HEK293 (cell line): ENCODE measurements around the gene AGAP5.

Experiments used
- CTCF ChIA-PET: fragments of 350-600 bp; formaldehyde crosslinking; extraction: SDS; loops from one replicate; lab custom pipeline; 2021; ENCODE audit warnings: antibody characterized with exemption; lab: Yijun Ruan, JAX
- POLR2A ChIA-PET: fragments of 300-600 bp; formaldehyde crosslinking; extraction: SDS; loops from one replicate; lab custom pipeline; 2020; ENCODE audit warnings: antibody characterized with exemption, inconsistent platforms; lab: Yijun Ruan, JAX
- H3K27ac ChIP-seq: fragments of 200-500 bp; sonication (Bioruptor generic); 2 replicates; pipeline ENCODE4 v1.5.1; 2014; ENCODE audit warnings: low read depth, low read length, control low read depth, inconsistent platforms; ENCODE audit errors: extremely low read depth
- H3K36me3 ChIP-seq, 2 experiments: fragments of 200-500 bp in 1 of 2; sonication (Bioruptor generic) in 1 of 2; 1 replicate in 1 of 2; 2 replicates in 1 of 2; pipeline ENCODE4 v1.5.1; 2014 to 2017; ENCODE audit warnings: inconsistent platforms in 2 of 2, low read length in 2 of 2; ENCODE audit not compliant: control insufficient read depth in 2 of 2, insufficient read depth in 1 of 2
- H3K4me1 ChIP-seq: fragments of 200-500 bp; sonication (Bioruptor generic); 2 replicates; pipeline ENCODE4 v1.5.1; 2014; ENCODE audit warnings: mild to moderate bottlenecking, low read length, inconsistent platforms; ENCODE audit not compliant: control insufficient read depth, insufficient read depth
- H3K4me3 ChIP-seq: 2 replicates; pipeline ENCODE4 v1.5.1; 2011; ENCODE audit warnings: low read depth, mild to moderate bottlenecking, control low read depth, low read length, moderate library complexity
- H3K9me3 ChIP-seq: fragments of 200-500 bp; sonication (Bioruptor generic); 2 replicates; pipeline ENCODE4 v1.5.1; 2014; ENCODE audit warnings: low read depth, low read length, inconsistent platforms; ENCODE audit not compliant: control insufficient read depth, insufficient read depth
- GLI4 ChIP-seq: fragments of 450-650 bp; formaldehyde crosslinking; IDR thresholded peaks from 2 replicates; pipeline ENCODE4 v1.5.1; 2016; ENCODE audit warnings: missing biosample characterization, missing genetic modification characterization
- REPIN1 ChIP-seq: fragments of 450-650 bp; formaldehyde crosslinking; IDR thresholded peaks from 2 replicates; pipeline ENCODE4 v1.5.1; 2017; ENCODE audit warnings: missing biosample characterization, missing genetic modification characterization, low read depth
- ZFP37 ChIP-seq: fragments of 450-650 bp; formaldehyde crosslinking; IDR thresholded peaks from 2 replicates; pipeline ENCODE4 v1.5.1; 2016; ENCODE audit warnings: missing biosample characterization, missing genetic modification characterization
- ZFP41 ChIP-seq: fragments of 450-650 bp; formaldehyde crosslinking; IDR thresholded peaks from 2 replicates; pipeline ENCODE4 v1.5.1; 2016; ENCODE audit warnings: missing biosample characterization, missing genetic modification characterization, borderline replicate concordance
- ZNF10 ChIP-seq: fragments of 450-650 bp; formaldehyde crosslinking; IDR thresholded peaks from 2 replicates; pipeline ENCODE4 v1.5.1; 2017; ENCODE audit warnings: missing biosample characterization, missing genetic modification characterization
- ZNF140 ChIP-seq: fragments of 450-650 bp; formaldehyde crosslinking; IDR thresholded peaks from 2 replicates; pipeline ENCODE4 v1.5.1; 2016; ENCODE audit warnings: missing biosample characterization, missing genetic modification characterization
- ZNF174 ChIP-seq: fragments of 450-650 bp; formaldehyde crosslinking; IDR thresholded peaks from 2 replicates; pipeline ENCODE4 v1.5.0; 2017; ENCODE audit warnings: missing biosample characterization, mild to moderate bottlenecking, missing genetic modification characterization
- ZNF266 ChIP-seq: fragments of 450-650 bp; formaldehyde crosslinking; IDR thresholded peaks from 2 replicates; pipeline ENCODE4 v1.5.1; 2016; ENCODE audit warnings: missing biosample characterization, missing genetic modification characterization, low read depth
- ZNF341 ChIP-seq: fragments of 450-650 bp; formaldehyde crosslinking; IDR thresholded peaks from 2 replicates; pipeline ENCODE4; 2016; ENCODE audit warnings: low read depth, missing biosample characterization, missing genetic modification characterization
- ZNF354C ChIP-seq: fragments of 450-650 bp; formaldehyde crosslinking; IDR thresholded peaks from 2 replicates; pipeline ENCODE4 v1.5.1; 2016; ENCODE audit warnings: missing biosample characterization, missing genetic modification characterization, low read depth, borderline replicate concordance
- ZNF518A ChIP-seq: fragments of 450-650 bp; formaldehyde crosslinking; conservative IDR thresholded peaks from 2 replicates; pipeline ENCODE4 v1.5.1; 2016; ENCODE audit warnings: low read depth, missing biosample characterization, missing genetic modification characterization
- ZNF626 ChIP-seq: fragments of 450-650 bp; sonication (Bioruptor Pico); formaldehyde crosslinking; IDR thresholded peaks from 2 replicates; pipeline ENCODE4 v1.5.1; 2018; ENCODE audit warnings: missing biosample characterization, missing genetic modification characterization, inconsistent platforms
- ZNF660 ChIP-seq: fragments of 450-650 bp; IDR thresholded peaks from 2 replicates; pipeline ENCODE4 v1.5.1; 2018; ENCODE audit warnings: missing biosample characterization, mild to moderate bottlenecking, missing genetic modification characterization
- TF ChIP-seq, protein P1 (sequence below): fragments of 450-650 bp; formaldehyde crosslinking; optimal IDR thresholded peaks from 2 replicates; pipeline ENCODE3; 2016; ENCODE audit warnings: missing biosample characterization, mild to moderate bottlenecking, missing genetic modification characterization
- TF ChIP-seq, protein P2 (sequence below): fragments of 450-650 bp; formaldehyde crosslinking; IDR thresholded peaks from 2 replicates; pipeline ENCODE4 v1.5.1; 2016; ENCODE audit warnings: missing biosample characterization, missing genetic modification characterization, borderline replicate concordance
- TF ChIP-seq, protein P3 (sequence below): fragments of 450-650 bp; formaldehyde crosslinking; IDR thresholded peaks from 2 replicates; pipeline ENCODE4 v1.5.1; 2017; ENCODE audit warnings: missing biosample characterization, missing genetic modification characterization
- TF ChIP-seq, protein P4 (sequence below): fragments of 450-650 bp; formaldehyde crosslinking; conservative IDR thresholded peaks from 2 replicates; pipeline ENCODE4 v1.5.1; 2016; ENCODE audit warnings: low read depth, missing biosample characterization, missing genetic modification characterization
- TF ChIP-seq, protein P5 (sequence below): fragments of 450-650 bp; formaldehyde crosslinking; IDR thresholded peaks from 2 replicates; pipeline ENCODE4 v1.5.1; 2016; ENCODE audit warnings: missing biosample characterization, missing genetic modification characterization

Gene AGAP5

DNA sequence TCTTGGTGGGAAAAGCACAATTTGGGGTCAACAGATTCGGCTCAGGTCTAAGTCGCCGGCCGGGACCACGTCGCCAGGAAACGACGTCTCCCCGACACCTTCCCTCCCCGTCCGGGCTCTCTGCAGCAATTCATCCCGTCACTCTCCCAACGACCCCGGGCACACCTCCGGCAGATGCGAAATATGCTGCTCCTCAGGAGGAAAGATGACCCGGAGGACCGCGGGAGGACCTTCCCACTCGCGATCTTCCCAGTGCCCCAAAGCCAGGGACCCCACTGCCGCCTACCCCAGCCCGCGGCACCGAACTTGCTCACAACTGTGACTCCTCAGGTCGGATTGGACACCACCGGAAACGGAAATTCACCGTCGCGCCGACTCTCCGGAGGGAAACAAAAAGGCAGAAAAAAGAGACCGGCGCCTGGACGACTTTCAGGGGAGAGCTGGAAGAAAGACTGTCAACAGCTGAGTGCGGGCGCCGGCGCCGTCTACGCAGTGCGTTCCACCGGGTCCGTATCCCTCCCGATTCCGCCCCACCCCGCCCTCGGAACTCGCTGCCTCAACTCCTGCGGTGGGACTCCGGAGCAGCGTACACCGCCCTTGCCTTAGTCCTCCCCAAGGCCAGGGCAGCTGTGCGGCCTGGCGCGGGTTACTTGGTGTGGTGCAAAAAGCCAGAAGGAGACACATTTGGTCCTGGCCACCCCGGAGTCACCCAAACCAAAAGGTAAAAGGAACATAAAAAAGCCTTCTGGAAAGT, 32.4 kb upstream of the AGAP5 start:
- Histone ChIP-seq H3K36me3 (peaks cover 10 to 48% of the 10 kb centered on the region in 2 experiments), H3K27ac (peak overlapping the region; percentile 48), H3K9me3 (no peaks in the 10 kb centered on the region), H3K4me3 (peak overlapping the region; percentile 99), H3K4me1 (no peaks in the 10 kb centered on the region)
- ChIA-PET CTCF (interaction anchor here (0.7 to 1.3 kb wide), 3 partner anchors 87 to 239 kb away, joined by 3 to 4 read pairs (median 3); no protein-coding TSS in a partner anchor), POLR2A (interaction anchor here (0.6 to 3.0 kb wide), 16 partner anchors 8 to 633 kb away, joined by 3 to 48 read pairs (median 4); partner anchors contain the start of genes CHCHD1, MRPS16, P4HA1 and SEC24C)
- TF ChIP-seq ZFP41 (tag by site-specific recombination) (no peak), ZNF518A (tag by site-specific recombination) (peak; percentile 76), ZNF626 (no peak), ZNF140 (tag by site-specific recombination) (no peak), REPIN1 (tag by site-specific recombination) (peak; percentile 36; the same call in 1 of the 2 replicates), ZNF10 (tag by site-specific recombination) (peak; percentile 62; the same call in 1 of the 2 replicates), ZFP37 (tag by site-specific recombination) (peak; percentile 96), ZNF354C (no peak), GLI4 (tag by site-specific recombination) (peak; percentile 82; the same call in 1 of the 2 replicates), ZNF341 (peak; percentile 61), ZNF660 (tag by site-specific recombination) (peak; percentile 95), ZNF174 (tag by site-specific recombination) (no peak), ZNF266 (no peak)
- TF ChIP-seq, protein P1, sequence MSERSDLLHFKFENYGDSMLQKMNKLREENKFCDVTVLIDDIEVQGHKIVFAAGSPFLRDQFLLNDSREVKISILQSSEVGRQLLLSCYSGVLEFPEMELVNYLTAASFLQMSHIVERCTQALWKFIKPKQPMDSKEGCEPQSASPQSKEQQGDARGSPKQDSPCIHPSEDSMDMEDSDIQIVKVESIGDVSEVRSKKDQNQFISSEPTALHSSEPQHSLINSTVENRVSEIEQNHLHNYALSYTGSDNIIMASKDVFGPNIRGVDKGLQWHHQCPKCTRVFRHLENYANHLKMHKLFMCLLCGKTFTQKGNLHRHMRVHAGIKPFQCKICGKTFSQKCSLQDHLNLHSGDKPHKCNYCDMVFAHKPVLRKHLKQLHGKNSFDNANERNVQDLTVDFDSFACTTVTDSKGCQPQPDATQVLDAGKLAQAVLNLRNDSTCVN (tag by site-specific recombination): peak; percentile 52
- TF ChIP-seq, protein P2, sequence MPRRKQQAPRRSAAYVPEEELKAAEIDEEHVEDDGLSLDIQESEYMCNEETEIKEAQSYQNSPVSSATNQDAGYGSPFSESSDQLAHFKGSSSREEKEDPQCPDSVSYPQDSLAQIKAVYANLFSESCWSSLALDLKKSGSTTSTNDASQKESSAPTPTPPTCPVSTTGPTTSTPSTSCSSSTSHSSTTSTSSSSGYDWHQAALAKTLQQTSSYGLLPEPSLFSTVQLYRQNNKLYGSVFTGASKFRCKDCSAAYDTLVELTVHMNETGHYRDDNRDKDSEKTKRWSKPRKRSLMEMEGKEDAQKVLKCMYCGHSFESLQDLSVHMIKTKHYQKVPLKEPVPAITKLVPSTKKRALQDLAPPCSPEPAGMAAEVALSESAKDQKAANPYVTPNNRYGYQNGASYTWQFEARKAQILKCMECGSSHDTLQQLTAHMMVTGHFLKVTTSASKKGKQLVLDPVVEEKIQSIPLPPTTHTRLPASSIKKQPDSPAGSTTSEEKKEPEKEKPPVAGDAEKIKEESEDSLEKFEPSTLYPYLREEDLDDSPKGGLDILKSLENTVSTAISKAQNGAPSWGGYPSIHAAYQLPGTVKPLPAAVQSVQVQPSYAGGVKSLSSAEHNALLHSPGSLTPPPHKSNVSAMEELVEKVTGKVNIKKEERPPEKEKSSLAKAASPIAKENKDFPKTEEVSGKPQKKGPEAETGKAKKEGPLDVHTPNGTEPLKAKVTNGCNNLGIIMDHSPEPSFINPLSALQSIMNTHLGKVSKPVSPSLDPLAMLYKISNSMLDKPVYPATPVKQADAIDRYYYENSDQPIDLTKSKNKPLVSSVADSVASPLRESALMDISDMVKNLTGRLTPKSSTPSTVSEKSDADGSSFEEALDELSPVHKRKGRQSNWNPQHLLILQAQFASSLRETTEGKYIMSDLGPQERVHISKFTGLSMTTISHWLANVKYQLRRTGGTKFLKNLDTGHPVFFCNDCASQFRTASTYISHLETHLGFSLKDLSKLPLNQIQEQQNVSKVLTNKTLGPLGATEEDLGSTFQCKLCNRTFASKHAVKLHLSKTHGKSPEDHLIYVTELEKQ: 0 out of 2 replicates have a peak, but pooled peaks have one; percentile 10
- TF ChIP-seq, protein P3, sequence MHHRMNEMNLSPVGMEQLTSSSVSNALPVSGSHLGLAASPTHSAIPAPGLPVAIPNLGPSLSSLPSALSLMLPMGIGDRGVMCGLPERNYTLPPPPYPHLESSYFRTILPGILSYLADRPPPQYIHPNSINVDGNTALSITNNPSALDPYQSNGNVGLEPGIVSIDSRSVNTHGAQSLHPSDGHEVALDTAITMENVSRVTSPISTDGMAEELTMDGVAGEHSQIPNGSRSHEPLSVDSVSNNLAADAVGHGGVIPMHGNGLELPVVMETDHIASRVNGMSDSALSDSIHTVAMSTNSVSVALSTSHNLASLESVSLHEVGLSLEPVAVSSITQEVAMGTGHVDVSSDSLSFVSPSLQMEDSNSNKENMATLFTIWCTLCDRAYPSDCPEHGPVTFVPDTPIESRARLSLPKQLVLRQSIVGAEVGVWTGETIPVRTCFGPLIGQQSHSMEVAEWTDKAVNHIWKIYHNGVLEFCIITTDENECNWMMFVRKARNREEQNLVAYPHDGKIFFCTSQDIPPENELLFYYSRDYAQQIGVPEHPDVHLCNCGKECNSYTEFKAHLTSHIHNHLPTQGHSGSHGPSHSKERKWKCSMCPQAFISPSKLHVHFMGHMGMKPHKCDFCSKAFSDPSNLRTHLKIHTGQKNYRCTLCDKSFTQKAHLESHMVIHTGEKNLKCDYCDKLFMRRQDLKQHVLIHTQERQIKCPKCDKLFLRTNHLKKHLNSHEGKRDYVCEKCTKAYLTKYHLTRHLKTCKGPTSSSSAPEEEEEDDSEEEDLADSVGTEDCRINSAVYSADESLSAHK: peak; percentile 42; the same call in 1 of the 2 replicates
- TF ChIP-seq, protein P4, sequence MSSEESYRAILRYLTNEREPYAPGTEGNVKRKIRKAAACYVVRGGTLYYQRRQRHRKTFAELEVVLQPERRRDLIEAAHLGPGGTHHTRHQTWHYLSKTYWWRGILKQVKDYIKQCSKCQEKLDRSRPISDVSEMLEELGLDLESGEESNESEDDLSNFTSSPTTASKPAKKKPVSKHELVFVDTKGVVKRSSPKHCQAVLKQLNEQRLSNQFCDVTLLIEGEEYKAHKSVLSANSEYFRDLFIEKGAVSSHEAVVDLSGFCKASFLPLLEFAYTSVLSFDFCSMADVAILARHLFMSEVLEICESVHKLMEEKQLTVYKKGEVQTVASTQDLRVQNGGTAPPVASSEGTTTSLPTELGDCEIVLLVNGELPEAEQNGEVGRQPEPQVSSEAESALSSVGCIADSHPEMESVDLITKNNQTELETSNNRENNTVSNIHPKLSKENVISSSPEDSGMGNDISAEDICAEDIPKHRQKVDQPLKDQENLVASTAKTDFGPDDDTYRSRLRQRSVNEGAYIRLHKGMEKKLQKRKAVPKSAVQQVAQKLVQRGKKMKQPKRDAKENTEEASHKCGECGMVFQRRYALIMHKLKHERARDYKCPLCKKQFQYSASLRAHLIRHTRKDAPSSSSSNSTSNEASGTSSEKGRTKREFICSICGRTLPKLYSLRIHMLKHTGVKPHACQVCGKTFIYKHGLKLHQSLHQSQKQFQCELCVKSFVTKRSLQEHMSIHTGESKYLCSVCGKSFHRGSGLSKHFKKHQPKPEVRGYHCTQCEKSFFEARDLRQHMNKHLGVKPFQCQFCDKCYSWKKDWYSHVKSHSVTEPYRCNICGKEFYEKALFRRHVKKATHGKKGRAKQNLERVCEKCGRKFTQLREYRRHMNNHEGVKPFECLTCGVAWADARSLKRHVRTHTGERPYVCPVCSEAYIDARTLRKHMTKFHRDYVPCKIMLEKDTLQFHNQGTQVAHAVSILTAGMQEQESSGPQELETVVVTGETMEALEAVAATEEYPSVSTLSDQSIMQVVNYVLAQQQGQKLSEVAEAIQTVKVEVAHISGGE (tag by site-specific recombination): peak; percentile 100
- TF ChIP-seq, protein P5, sequence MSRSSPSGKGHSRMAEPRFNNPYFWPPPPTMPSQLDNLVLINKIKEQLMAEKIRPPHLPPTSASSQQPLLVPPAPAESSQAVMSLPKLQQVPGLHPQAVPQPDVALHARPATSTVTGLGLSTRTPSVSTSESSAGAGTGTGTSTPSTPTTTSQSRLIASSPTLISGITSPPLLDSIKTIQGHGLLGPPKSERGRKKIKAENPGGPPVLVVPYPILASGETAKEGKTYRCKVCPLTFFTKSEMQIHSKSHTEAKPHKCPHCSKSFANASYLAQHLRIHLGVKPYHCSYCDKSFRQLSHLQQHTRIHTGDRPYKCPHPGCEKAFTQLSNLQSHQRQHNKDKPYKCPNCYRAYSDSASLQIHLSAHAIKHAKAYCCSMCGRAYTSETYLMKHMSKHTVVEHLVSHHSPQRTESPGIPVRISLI: peak; percentile 96
